Stimulated activated CD8-positive, alpha-beta memory T cell treated with anti-CD3 and anti-CD28 coated beads, Interleukin-15, amount 100 ng/mL, for 1 hour (primary cell): Measurements from ENCODE around the gene ABR.

Experiments used
- DNase-seq: peaks from one replicate; pipeline ENCODE4 v3.0.0-alpha.2; 2020; ENCODE audit warnings: low read depth

ABR gene

DNA sequence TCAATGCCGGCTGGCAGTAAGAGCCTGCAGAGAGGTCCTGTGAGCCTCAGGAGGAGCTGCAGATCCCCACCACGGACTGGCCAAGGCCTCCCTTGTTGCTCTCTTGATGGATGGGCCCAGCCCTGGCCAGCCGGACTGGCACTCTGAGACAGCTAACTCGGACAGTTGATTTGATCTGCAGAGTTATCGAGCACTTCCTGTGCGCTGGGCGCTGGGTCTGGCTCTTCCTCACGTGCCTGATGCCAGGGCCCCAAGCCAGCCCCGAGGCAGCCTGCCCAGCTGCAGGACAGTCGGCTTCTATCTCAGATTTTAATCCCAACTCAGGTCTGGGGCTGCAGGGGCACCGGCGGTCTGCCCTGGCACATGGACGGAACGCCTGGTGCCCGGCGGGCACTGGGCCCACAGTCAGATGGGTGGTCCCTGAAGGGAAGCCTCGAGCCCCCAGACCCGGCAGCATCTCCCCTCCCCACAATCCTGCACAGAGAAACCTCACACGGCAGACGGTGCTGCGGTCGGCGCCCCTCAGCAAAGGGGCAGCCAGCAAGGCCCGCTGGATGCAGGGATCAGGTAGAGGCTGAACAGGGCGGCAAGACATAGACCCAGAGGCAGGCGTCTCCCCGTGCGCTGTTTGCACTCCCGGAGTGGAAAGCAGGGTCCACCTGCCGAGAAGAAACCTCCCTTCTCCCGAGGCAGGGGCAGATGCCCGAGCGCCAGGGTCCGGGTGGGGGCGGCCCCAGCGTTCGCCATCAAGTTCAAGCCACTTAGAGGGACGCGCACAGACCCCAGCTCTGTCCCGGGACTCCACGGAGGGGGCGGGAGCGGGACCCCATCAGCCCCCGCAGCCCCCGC is 148.9 kb downstream of the ABR start:
- no peak for DNase-seq

GRCh38 chr17:1029922-1030644 is 149.7 kb downstream of the ABR start:
- DNase-seq, result no peak

DNA sequence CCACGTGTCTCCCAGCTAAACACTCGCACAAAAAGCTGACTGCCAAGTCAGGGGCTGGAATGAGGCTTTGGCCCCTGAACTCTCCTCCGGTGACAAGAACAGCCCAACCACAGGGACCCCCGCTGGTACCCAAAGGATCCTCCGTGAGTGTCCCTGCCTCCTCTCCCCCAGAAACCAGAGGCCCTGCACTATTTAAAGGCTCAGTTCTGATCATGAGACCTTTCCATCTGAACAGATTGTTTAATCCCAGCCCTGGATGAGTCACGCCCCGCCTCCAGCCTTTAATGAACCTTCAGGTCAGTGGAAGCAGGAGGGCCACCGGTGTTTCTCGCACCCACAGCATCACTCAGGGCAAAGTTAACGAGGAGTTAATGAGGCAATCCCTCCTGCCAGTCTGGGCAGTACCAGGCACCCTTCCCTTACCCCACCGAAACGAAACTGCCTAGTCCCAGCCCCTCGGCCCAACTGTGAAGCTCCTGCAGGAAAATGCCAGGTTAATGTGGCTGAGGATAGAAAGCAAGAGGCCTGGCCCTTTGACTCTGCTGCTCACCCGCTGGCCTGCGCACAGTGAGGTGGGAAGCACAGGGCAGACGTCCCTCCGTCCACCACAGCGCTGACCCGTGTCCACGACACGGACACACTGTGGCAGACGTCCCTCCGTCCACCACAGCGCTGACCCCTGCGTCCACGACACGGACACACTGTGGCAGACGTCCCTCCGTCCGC is 150.4 kb downstream of the ABR start:
- no peak for DNase-seq

DNA sequence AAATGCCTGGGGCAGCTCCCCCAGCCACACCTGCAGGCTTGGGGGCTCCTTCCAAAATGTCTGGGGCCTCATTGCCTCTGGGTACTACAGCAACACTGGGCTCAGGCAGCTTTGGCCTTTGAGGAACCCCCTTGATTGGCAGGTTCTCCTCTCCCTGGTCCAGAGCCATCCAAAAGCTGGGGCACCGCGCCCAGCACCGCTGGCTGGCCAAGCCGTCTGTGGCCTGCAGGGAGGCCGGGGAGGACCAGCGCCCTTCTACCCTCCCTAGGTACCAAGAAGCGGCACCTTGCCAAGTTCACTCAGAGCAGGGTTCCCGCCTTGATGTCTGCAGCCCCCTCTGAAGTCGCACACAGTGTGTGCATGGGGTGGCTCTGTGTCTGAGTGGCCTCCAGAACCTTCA is 152.7 kb downstream of the ABR start:
- no peak for DNase-seq

- no peak for DNase-seq
Observed at GRCh38 chr17:1026599-1026975, 153.2 kb downstream of the ABR start.

- DNase-seq, result no peak
Observed at GRCh38 chr17:1025733-1026598, 153.8 kb downstream of the ABR start.

DNA sequence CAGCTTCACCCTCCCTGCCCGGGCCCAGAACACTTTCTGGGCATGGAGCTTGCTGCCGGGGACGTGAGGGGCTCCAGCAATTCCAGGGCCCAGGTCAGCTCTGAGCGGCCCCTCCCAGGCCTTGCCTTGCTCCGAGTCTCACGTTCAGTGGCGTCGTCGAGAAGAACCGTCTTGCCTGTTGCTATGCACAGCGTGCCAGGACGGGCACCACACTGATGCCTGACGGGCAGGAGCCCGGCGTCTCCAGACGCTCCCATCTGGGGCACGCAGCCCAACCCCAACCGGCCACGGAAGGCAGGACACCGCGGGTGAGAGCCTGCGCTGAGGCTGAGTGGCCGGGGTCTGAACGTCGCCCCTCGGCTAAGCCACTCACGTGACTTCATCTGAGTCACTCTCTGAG is 155.7 kb downstream of the ABR start:
- no peak for DNase-seq

DNA sequence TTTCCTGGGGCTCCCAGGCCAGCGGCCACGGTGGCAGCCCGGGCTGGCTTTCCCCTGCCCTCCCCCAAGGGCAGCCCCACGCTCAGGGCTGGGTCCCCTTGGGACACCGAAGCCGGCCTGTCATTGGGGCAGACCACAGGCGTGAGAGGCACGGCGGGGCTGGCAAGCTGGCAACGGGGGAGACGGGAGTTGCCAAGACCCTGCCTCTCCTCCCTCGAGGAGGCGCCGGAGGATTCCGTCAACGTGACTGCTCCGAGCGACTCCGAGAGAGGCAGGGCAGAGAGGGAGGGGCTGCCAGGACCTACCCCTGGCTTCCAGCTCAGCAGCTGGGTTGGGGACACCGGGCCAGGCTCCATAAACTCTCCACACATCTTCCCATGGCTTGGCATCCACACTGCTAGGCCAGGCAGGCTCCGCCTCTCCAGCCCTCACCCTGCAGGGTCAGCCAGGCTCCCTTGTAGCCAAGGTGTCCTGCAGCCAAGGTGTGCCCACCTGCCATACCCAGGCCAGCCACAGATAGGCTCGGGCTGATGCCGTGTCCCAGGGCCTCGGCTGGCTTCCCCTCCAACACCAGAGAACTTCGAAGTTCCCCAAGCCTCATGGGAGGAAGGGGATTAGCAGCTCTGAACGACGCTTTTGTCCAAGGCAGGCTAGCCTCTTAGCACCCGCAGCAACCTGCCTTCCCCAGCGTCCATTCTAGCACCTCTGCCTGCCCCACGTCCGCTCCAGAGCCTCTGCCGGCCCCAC is 157.3 kb downstream of the ABR start:
- no peak for DNase-seq

DNA sequence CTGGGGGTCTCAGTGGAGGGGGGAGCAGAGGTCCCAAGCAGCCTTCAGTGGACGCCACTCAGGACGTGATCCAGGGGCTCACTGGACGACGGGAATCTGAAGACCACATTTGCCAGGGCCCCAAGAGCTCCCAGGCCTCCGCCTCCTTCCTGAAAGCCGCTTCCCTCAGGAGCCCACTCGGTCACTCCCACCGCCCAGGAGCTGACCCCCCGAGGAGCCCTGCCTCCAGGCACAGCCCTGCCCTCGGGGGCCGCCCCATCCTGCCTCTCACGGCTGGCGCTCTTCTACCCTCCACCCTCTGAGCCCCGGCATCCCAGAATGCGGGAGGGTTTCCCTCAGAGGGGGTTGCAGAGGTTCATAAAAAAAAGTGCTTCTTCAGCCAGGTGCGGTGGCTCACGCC is 158.6 kb downstream of the ABR start:
- no peak for DNase-seq

GRCh38 chr17:1019451-1019850 is 160.3 kb downstream of the ABR start:
- DNase-seq, result no peak

GRCh38 chr17:1018547-1018946 is 161.2 kb downstream of the ABR start:
- DNase-seq, result no peak

DNA sequence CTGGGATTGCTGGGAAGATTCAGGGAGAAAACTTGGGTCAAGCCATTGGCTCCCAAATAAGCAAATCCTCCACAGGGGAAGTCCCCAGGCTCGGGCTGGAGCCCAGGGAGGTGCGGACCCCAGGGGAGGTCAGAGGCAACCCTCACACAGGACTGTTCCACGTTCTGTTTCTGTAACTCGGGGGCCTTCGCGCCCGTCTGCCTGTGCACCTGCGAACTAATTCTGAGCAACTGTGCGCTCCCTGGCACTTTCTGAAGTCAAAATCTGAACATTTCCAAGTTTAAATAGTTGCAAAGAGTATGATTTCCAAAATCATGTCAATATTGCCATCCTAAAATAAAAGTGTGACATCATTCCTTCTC is 166.1 kb downstream of the ABR start:
- DNase-seq, result no peak

DNA sequence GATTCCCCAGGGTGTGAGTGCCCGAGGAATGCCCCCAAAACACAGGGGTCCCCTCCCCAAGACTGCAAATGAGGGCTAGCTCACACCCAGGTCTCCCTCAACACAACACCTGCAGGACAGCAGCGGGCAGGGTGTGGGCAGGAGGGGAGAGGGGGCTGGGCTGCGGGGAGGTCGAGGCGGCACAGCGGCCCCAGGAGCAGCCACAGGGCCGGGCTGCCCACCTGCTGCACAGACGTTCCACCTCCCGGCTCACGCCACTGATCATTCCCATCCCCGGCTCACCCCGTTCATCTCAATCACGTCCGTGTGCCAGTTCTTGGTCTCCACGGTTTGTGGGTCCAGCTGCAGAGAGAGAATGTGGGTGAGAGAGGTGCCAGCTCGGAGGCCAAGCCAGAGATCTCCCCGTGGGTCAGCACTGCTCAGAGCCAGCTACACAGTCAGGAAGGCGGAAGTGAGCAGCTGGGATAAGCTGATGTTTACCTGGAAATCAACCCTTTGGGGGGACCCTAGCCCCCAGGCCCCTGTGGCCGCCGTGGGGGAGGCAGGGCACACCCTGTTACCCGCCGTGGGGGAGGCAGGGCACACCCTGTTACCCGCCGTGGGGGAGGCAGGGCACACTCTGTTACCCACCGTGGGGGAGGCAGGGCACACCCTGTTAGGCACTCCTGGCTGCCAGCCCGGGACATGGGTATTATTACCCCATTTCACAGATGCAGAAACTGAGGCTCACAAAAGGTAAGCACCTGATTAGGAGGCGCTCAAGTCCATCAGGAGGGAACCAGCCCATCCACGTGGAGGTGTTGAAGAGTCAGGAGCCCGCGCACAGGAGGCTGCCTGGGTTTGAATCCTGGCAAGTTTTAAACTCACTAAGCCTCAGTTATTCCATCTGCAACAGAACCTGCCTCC is 166.7 kb downstream of the ABR start:
- no peak for DNase-seq

- DNase-seq, result no peak
Observed at GRCh38 chr17:1011760-1012735, 167.7 kb downstream of the ABR start.

DNA sequence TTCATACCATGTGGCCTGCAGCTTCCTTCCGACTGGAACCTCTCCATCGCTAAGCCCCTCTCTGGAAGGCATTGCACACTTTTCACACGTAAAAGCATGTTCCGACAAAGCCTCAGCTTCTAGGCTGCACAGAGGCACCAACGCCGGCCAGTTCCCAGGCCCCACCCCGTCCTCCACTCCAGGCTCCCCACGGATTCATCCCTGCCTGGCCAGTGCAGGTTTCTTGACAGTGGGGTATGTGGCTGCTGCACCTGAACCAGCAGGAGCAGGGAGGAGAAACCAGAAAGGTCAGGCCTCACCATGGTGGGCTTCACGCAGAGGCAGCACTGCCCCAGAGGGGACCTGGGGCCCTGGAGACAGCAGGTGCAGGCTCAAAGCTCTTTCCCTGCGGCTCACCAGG is 168.6 kb downstream of the ABR start:
- no peak for DNase-seq

DNA sequence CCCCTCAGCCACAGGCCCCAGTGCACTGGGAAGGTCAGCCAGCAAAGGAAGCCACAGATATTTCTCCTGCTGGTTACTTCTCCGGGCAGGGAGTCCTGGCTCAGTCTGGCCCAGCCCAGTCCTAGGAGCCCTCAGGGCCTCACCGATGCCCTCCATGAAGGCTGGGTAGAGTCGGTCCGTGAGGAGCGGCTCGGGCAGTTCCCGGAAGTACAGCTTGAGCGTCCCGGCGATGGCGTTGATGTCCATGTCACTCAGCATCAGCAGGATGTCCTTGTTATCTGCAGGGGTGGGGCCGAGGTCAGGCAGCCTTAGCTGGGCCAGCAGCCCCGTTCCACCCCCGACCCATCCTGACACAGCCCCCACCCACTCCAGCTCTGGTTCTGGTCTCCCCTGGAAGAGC is 169.2 kb downstream of the ABR start:
- no peak for DNase-seq

- DNase-seq, result no peak
Observed at GRCh38 chr17:1010086-1010450, 169.7 kb downstream of the ABR start.

- no peak for DNase-seq
Observed at GRCh38 chr17:1009229-1010085, 170.3 kb downstream of the ABR start.
